ENCODE measurements around the gene TRMT44.
"Not testable (repeated sequence)": the region's sequence is repeated elsewhere in the genome, so short reads cannot be mapped to it uniquely, and the experiment has no call there.

DNA sequence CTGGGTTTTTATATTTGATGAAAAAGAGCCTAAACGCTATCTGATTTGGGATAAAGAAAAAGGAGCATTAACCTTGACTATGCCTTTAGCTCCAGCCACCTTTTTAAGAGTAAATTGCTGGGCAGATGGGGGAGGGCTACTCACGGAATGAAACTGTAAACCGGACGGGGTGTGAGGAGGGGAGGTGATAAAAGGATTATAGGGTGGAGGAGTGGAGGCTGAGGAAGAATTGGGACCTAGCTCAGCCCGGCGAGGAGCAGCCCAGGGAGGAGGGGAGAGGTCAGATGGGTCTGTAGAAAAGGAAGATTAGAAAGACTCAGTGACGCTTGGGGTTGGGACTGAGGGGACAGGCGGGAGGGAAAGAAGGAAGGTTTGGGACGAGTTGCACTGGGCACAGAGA is 46.1 kb downstream of the TRMT44 start:
- TF ChIP-seq, protein P1, sequence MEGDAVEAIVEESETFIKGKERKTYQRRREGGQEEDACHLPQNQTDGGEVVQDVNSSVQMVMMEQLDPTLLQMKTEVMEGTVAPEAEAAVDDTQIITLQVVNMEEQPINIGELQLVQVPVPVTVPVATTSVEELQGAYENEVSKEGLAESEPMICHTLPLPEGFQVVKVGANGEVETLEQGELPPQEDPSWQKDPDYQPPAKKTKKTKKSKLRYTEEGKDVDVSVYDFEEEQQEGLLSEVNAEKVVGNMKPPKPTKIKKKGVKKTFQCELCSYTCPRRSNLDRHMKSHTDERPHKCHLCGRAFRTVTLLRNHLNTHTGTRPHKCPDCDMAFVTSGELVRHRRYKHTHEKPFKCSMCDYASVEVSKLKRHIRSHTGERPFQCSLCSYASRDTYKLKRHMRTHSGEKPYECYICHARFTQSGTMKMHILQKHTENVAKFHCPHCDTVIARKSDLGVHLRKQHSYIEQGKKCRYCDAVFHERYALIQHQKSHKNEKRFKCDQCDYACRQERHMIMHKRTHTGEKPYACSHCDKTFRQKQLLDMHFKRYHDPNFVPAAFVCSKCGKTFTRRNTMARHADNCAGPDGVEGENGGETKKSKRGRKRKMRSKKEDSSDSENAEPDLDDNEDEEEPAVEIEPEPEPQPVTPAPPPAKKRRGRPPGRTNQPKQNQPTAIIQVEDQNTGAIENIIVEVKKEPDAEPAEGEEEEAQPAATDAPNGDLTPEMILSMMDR (IDR thresholded peaks at IDR 0.05) = not testable (repeated sequence)
- not testable (repeated sequence) for TF ChIP-seq ZFX (IDR thresholded peaks at IDR 0.05; ENCODE audit: borderline replicate concordance)
